SW480 (cell line): ENCODE measurements around the gene NOTO.

Experiments
- DNase-seq: peaks from one replicate; pipeline ENCODE4 v3.0.0-alpha.2; 2016; ENCODE audit warnings: low spot score

Gene NOTO

GRCh38 chr2:73257425-73258125 lies 55.2 kb downstream of the NOTO start:
- no peak for DNase-seq

- DNase-seq = no peak
These were observed 56.0 kb downstream of the NOTO start for GRCh38 chr2:73258186-73258912.

- DNase-seq = no peak
These were observed 56.5 kb downstream of the NOTO start for GRCh38 chr2:73258913-73259215.

GRCh38 chr2:73259276-73259675 lies 56.9 kb downstream of the NOTO start:
- DNase-seq = no peak

- no peak for DNase-seq
These were observed 57.4 kb downstream of the NOTO start for GRCh38 chr2:73259704-73260337.

GRCh38 chr2:73260338-73260984 lies 58.1 kb downstream of the NOTO start:
- peak; percentile 36 for DNase-seq
